Loucy (cell line): ENCODE results near the gene ARMH2.

Experiments
- EZH2phosphoT487 ChIP-seq: fragments of 200-600 bp; IDR thresholded peaks from 2 replicates; pipeline ENCODE4 v1.6.1; 2018; ENCODE audit warnings: antibody characterized with exemption, mild to moderate bottlenecking, moderate library complexity, borderline replicate concordance
- TF ChIP-seq, protein P1 (sequence below): fragments of 200-600 bp; sonication (generic); conservative IDR thresholded peaks from 2 replicates; pipeline ENCODE4 v1.5.1; 2014; ENCODE audit warnings: mild to moderate bottlenecking, antibody characterized with exemption, low read length

DNA sequence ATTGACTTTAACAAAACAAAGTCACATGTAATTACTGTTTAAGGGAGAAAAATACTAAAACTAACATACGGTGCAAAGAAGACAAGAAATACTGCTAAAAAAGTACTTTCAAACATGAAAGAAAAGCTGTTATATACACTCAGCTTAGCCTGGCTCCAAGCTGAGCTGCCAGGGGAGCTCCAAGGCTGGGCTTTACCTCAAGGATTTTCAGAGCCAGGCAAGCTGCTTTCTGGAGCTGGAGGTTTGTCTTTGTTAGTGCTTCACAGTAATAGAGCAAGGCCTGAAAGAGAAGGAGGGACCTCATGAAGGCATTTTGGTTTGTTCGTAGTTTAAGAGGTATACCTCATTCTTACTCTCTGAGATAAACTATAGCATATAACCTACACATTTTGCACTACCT, 19.6 kb upstream of the ARMH2 start:
- TF ChIP-seq, protein P1, sequence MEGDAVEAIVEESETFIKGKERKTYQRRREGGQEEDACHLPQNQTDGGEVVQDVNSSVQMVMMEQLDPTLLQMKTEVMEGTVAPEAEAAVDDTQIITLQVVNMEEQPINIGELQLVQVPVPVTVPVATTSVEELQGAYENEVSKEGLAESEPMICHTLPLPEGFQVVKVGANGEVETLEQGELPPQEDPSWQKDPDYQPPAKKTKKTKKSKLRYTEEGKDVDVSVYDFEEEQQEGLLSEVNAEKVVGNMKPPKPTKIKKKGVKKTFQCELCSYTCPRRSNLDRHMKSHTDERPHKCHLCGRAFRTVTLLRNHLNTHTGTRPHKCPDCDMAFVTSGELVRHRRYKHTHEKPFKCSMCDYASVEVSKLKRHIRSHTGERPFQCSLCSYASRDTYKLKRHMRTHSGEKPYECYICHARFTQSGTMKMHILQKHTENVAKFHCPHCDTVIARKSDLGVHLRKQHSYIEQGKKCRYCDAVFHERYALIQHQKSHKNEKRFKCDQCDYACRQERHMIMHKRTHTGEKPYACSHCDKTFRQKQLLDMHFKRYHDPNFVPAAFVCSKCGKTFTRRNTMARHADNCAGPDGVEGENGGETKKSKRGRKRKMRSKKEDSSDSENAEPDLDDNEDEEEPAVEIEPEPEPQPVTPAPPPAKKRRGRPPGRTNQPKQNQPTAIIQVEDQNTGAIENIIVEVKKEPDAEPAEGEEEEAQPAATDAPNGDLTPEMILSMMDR, result no peak
- TF ChIP-seq EZH2phosphoT487, result no peak
